Activated CD8-positive, alpha-beta T cell treated with anti-CD3 and anti-CD28 coated beads for 36 hours (primary cell): ENCODE data around the gene UPP2. TPM values are rescaled to one million over a fixed set of nuclear protein-coding genes. Genes with fewer than 3 reads are reported as not detected.

Experiments used
- ATAC-seq: fragments of 200-7000 bp; cut with Tn5 transposase; one replicate; pipeline ENCODE4 v1.10.0; 2021; ENCODE audit warnings: mild to moderate bottlenecking, moderate library complexity
- CTCF ChIA-PET: fragments of 350-600 bp; sonication (Branson Sonifier 250); formaldehyde crosslinking; loops from one replicate; lab custom pipeline; 2021; ENCODE audit warnings: antibody characterized with exemption; lab: Charles Lee
- POLR2A ChIA-PET: fragments of 350-600 bp; sonication (Branson Sonifier 250); formaldehyde crosslinking; loops from one replicate; lab custom pipeline; 2021; ENCODE audit warnings: antibody characterized with exemption; lab: Charles Lee
- DNase-seq: peaks from one replicate; pipeline ENCODE4 v3.0.0-alpha.2; 2020
- H3K27ac Mint-ChIP-seq: one replicate; pipeline ENCODE4 v1.8.0; 2021; ENCODE audit warnings: mild to moderate bottlenecking, mixed read lengths
- H3K27me3 Mint-ChIP-seq: one replicate; pipeline ENCODE4 v1.8.0; 2021; ENCODE audit warnings: mixed read lengths
- H3K36me3 Mint-ChIP-seq: one replicate; pipeline ENCODE4 v1.8.0; 2021; ENCODE audit warnings: low read depth, mixed read lengths
- H3K4me1 Mint-ChIP-seq: one replicate; pipeline ENCODE4 v1.8.0; 2021; ENCODE audit warnings: low read depth, mixed read lengths
- H3K4me3 Mint-ChIP-seq: one replicate; pipeline ENCODE4 v1.8.0; 2021; ENCODE audit warnings: mild to moderate bottlenecking, moderate library complexity, mixed read lengths
- H3K9me3 Mint-ChIP-seq: one replicate; pipeline ENCODE4 v1.8.0; 2021; ENCODE audit warnings: mixed read lengths
- CTCF ChIP-seq: fragments of 200-600 bp; IDR thresholded peaks from one replicate; pipeline ENCODE4 v1.8.0; 2022; ENCODE audit warnings: antibody characterized with exemption, mild to moderate bottlenecking
- intact Hi-C: fragments of 100-400 bp; cut with micrococcal nuclease; formaldehyde crosslinking; loops from one replicate; pipeline ENCODE4 v1.10.0; 2022
- total RNA-seq, 2 experiments: library from RNA; stranded (reverse); gene quantifications; one replicate each; pipeline ENCODE4 v1.2.3, GENCODE V29; 2021

The UPP2 gene
- total RNA-seq, result not detected

GRCh38 chr2:158101384-158101926 is at the start of gene UPP2:
Gene UPP2 (plus strand): TSS chr2:158101876. CDS start chr2:158102064, 188 bp downstream.
- ATAC-seq (no peak), DNase-seq (no peak)
- no peaks in the 10 kb centered on the region for H3K36me3 Mint-ChIP-seq
- H3K27ac Mint-ChIP-seq, result no peak within 1 kb of the TSS
- ChIA-PET POLR2A (no interaction called here), CTCF (interaction anchor here (1.0 kb wide), 1 partner anchor 13 kb away, joined by 4 read pairs; no protein-coding TSS in a partner anchor)
- no peak within 1 kb of the TSS for H3K4me3 Mint-ChIP-seq
- H3K4me1 Mint-ChIP-seq, result no peaks in the 10 kb centered on the region
- no peaks in the 10 kb centered on the region for H3K27me3 Mint-ChIP-seq
- intact Hi-C loops, result no loop called here
- TF ChIP-seq CTCF, result no peak
- H3K9me3 Mint-ChIP-seq, result no peaks in the 10 kb centered on the region

GRCh38 chr2:158052761-158053160 is 48.9 kb upstream of the UPP2 start:
- Mint-ChIP-seq H3K27ac (no peak overlapping the region), H3K4me3 (no peak overlapping the region), H3K27me3 (no peaks in the 10 kb centered on the region), H3K4me1 (no peaks in the 10 kb centered on the region), H3K9me3 (no peaks in the 10 kb centered on the region), H3K36me3 (no peaks in the 10 kb centered on the region)
- TF ChIP-seq CTCF, result no peak
- ChIA-PET POLR2A (no interaction called here), CTCF (interaction anchor here (0.9 kb wide), 1 partner anchor 29 kb away, joined by 3 read pairs; no protein-coding TSS in a partner anchor)
- ATAC-seq, result no peak
- DNase-seq, result no peak
- intact Hi-C loops, result no loop called here

GRCh38 chr2:158056875-158057274 is 44.8 kb upstream of the UPP2 start:
- no peak for ATAC-seq
- Mint-ChIP-seq H3K36me3 (no peaks in the 10 kb centered on the region), H3K27ac (no peak overlapping the region), H3K9me3 (no peaks in the 10 kb centered on the region), H3K4me1 (no peaks in the 10 kb centered on the region), H3K4me3 (no peak overlapping the region), H3K27me3 (no peaks in the 10 kb centered on the region)
- CTCF ChIA-PET, result no interaction called here
- POLR2A ChIA-PET, result no interaction called here
- no peak for DNase-seq
- intact Hi-C loops, result no loop called here
- no peak for TF ChIP-seq CTCF

GRCh38 chr2:158060160-158060834 is 41.4 kb upstream of the UPP2 start:
- intact Hi-C loops, result no loop called here
- DNase-seq (no peak), ATAC-seq (no peak)
- no peak overlapping the region for H3K4me3 Mint-ChIP-seq
- H3K9me3 Mint-ChIP-seq, result no peaks in the 10 kb centered on the region
- POLR2A ChIA-PET, result no interaction called here
- no peak for TF ChIP-seq CTCF
- no peaks in the 10 kb centered on the region for H3K4me1 Mint-ChIP-seq
- H3K27me3 Mint-ChIP-seq, result no peaks in the 10 kb centered on the region
- H3K27ac Mint-ChIP-seq, result no peak overlapping the region
- no peaks in the 10 kb centered on the region for H3K36me3 Mint-ChIP-seq
- CTCF ChIA-PET, result no interaction called here

- ChIA-PET POLR2A (no interaction called here), CTCF (no interaction called here)
- no peaks in the 10 kb centered on the region for H3K36me3 Mint-ChIP-seq
- H3K9me3 Mint-ChIP-seq, result no peaks in the 10 kb centered on the region
- TF ChIP-seq CTCF, result no peak
- ATAC-seq, result no peak
- H3K4me3 Mint-ChIP-seq, result no peak overlapping the region
- no peak for DNase-seq
- H3K27ac Mint-ChIP-seq, result no peak overlapping the region
- intact Hi-C loops, result no loop called here
- H3K27me3 Mint-ChIP-seq, result no peaks in the 10 kb centered on the region
- H3K4me1 Mint-ChIP-seq, result no peaks in the 10 kb centered on the region
Measured at GRCh38 chr2:158060835-158061435, 40.7 kb upstream of the UPP2 start.
